Neural progenitor cell (in vitro differentiated cells): ENCODE measurements around the gene NLRP6.

Source experiments
- CTCF ChIP-seq: fragments of 200-600 bp; sonication (generic); IDR thresholded peaks from 2 replicates; pipeline ENCODE4 v1.5.1; 2017; ENCODE audit warnings: antibody characterized with exemption, mild to moderate bottlenecking
- EZH2 ChIP-seq: fragments of 200-600 bp; sonication (generic); IDR thresholded peaks from 2 replicates; pipeline ENCODE4 v1.6.1; 2017; ENCODE audit warnings: antibody characterized with exemption, mild to moderate bottlenecking, moderate library complexity
- EZH2phosphoT487 ChIP-seq: fragments of 200-600 bp; sonication (generic); IDR thresholded peaks from 2 replicates; pipeline ENCODE4 v1.6.1; 2017; ENCODE audit warnings: antibody characterized with exemption

GRCh38 chr11:284105-285020, 6.2 kb downstream of the NLRP6 start:
- TF ChIP-seq CTCF: no peak
- TF ChIP-seq EZH2phosphoT487: no peak
- no peak for TF ChIP-seq EZH2
